ENCODE data around the gene LAIR2. TPM values are rescaled to one million over a fixed set of nuclear protein-coding genes. Genes with fewer than 3 reads are reported as not detected.

LAIR2 gene
- total and polyA plus RNA-seq, 2 donors (not counting 1 experiment from before 2014, with no cell fraction given): not detected

- Histone ChIP-seq H3K79me2 (ENCODE audit: control insufficient read depth, insufficient read depth, low read length) (peaks cover 64% of the 10 kb centered on the region), H3K9ac (ENCODE audit: insufficient read depth, low read length) (no peak overlapping the region), H3K4me3 (replicated peaks in 1 of 4; ENCODE audit: control extremely low read depth in 1 of 4, insufficient read depth in 1 of 4, low read depth in 3 of 4, low read length in 4 of 4) (no peak overlapping the region), H3K4me2 (ENCODE audit: extremely low read depth, insufficient read depth, low read length) (no peak overlapping the region), H3K9me3 (ENCODE audit: control insufficient read depth, insufficient read depth, low read depth, low read length) (no peaks in the 10 kb centered on the region), H3K4me1 (ENCODE audit: control insufficient read depth, extremely low read depth, insufficient read depth, low read length) (peaks cover 6% of the 10 kb centered on the region), H3K27me3 (ENCODE audit: control insufficient read depth, insufficient read depth, low read length) (no peaks in the 10 kb centered on the region), H2AFZ (ENCODE audit: low read length) (no peak overlapping the region), H3K36me3 (ENCODE audit: control insufficient read depth, insufficient read depth, low read length) (peaks cover 73% of the 10 kb centered on the region), H4K20me1 (ENCODE audit: control insufficient read depth, extremely low read depth, insufficient read depth, low read length) (no peaks in the 10 kb centered on the region), H3K27ac (ENCODE audit: insufficient read depth, low read length) (no peak overlapping the region)
- TF ChIP-seq EZH2 (IDR thresholded peaks at IDR 0.05; ENCODE audit: low read length, missing control alignments): no peak
- no peak for TF ChIP-seq CTCF (conservative IDR thresholded peaks at IDR 0.05 in 1 of 2, IDR thresholded peaks at IDR 0.05 in 1 of 2; ENCODE audit: low read depth in 1 of 2, low read length in 2 of 2)
- no peak for DNase-seq (ENCODE audit: low read depth in 2 of 2)
Measured at GRCh38 chr19:54456423-54457373, 45.9 kb upstream of the LAIR2 start.

- H3K27ac ChIP-seq (ENCODE audit: insufficient read depth, low read length): no peak overlapping the region
- H3K9me3 ChIP-seq (ENCODE audit: control insufficient read depth, insufficient read depth, low read depth, low read length): no peaks in the 10 kb centered on the region
- peaks cover 70% of the 10 kb centered on the region for H3K36me3 ChIP-seq (ENCODE audit: control insufficient read depth, insufficient read depth, low read length)
- no peaks in the 10 kb centered on the region for H3K27me3 ChIP-seq (ENCODE audit: control insufficient read depth, insufficient read depth, low read length)
- no peak overlapping the region for H3K4me2 ChIP-seq (ENCODE audit: extremely low read depth, insufficient read depth, low read length)
- H3K9ac ChIP-seq (ENCODE audit: insufficient read depth, low read length): no peak overlapping the region
- no peaks in the 10 kb centered on the region for H4K20me1 ChIP-seq (ENCODE audit: control insufficient read depth, extremely low read depth, insufficient read depth, low read length)
- DNase-seq (ENCODE audit: low read depth in 2 of 2): no peak
- no peak for TF ChIP-seq EZH2 (IDR thresholded peaks at IDR 0.05; ENCODE audit: low read length, missing control alignments)
- TF ChIP-seq CTCF (conservative IDR thresholded peaks at IDR 0.05 in 1 of 2, IDR thresholded peaks at IDR 0.05 in 1 of 2; ENCODE audit: low read depth in 1 of 2, low read length in 2 of 2): no peak
- H3K4me1 ChIP-seq (ENCODE audit: control insufficient read depth, extremely low read depth, insufficient read depth, low read length): peaks cover 18% of the 10 kb centered on the region
- H3K79me2 ChIP-seq (ENCODE audit: control insufficient read depth, insufficient read depth, low read length): peaks cover 57% of the 10 kb centered on the region
- H2AFZ ChIP-seq (ENCODE audit: low read length): no peak overlapping the region
- H3K4me3 ChIP-seq (replicated peaks in 1 of 4; ENCODE audit: control extremely low read depth in 1 of 4, insufficient read depth in 1 of 4, low read depth in 3 of 4, low read length in 4 of 4): no peak overlapping the region
Measured at GRCh38 chr19:54457773-54458647, 44.6 kb upstream of the LAIR2 start.
